Activated naive CD4-positive, alpha-beta T cell treated with anti-CD3 and anti-CD28 coated beads, Interleukin-2, amount 10 ng/mL, durations not matched to agents 7 days and 5 days (primary cell): ENCODE measurements around the gene SYNPR.

ENCODE experiments used
- CTCF ChIA-PET: fragments of 350-600 bp; sonication (Branson Sonifier 250); formaldehyde crosslinking; loops from one replicate; lab custom pipeline; 2021; ENCODE audit warnings: antibody characterized with exemption; lab: Charles Lee
- DNase-seq: peaks from one replicate; pipeline ENCODE4 v3.0.0-alpha.2; 2020
- H3K27ac Mint-ChIP-seq: one replicate; pipeline ENCODE4 v1.8.0; 2021; ENCODE audit warnings: mild to moderate bottlenecking, moderate library complexity, mixed read lengths
- H3K27me3 Mint-ChIP-seq: one replicate; pipeline ENCODE4 v1.8.0; 2021; ENCODE audit warnings: mild to moderate bottlenecking, mixed read lengths
- H3K36me3 Mint-ChIP-seq: one replicate; pipeline ENCODE4 v1.8.0; 2021; ENCODE audit warnings: mixed read lengths
- H3K4me1 Mint-ChIP-seq: one replicate; pipeline ENCODE4 v1.8.0; 2021; ENCODE audit warnings: mixed read lengths
- H3K4me3 Mint-ChIP-seq: one replicate; pipeline ENCODE4 v1.8.0; 2021; ENCODE audit warnings: mild to moderate bottlenecking, moderate library complexity, mixed read lengths
- H3K9me3 Mint-ChIP-seq: one replicate; pipeline ENCODE4 v1.8.0; 2021; ENCODE audit warnings: mixed read lengths

The SYNPR gene

GRCh38 chr3:63528325-63529000 is 250.4 kb downstream of the SYNPR start:
- CTCF ChIA-PET: no interaction called here
- H3K36me3 Mint-ChIP-seq: no peaks in the 10 kb centered on the region
- H3K4me1 Mint-ChIP-seq: no peaks in the 10 kb centered on the region
- peaks cover 2% of the 10 kb centered on the region for H3K9me3 Mint-ChIP-seq
- H3K27ac Mint-ChIP-seq: no peak overlapping the region
- H3K4me3 Mint-ChIP-seq: no peak overlapping the region
- no peaks in the 10 kb centered on the region for H3K27me3 Mint-ChIP-seq
- DNase-seq: no peak

GRCh38 chr3:63532521-63532920 is 254.4 kb downstream of the SYNPR start:
- DNase-seq: no peak
- no peaks in the 10 kb centered on the region for H3K36me3 Mint-ChIP-seq
- H3K27me3 Mint-ChIP-seq: no peaks in the 10 kb centered on the region
- no peak overlapping the region for H3K4me3 Mint-ChIP-seq
- H3K27ac Mint-ChIP-seq: no peak overlapping the region
- no peaks in the 10 kb centered on the region for H3K4me1 Mint-ChIP-seq
- peaks cover 2% of the 10 kb centered on the region for H3K9me3 Mint-ChIP-seq
- CTCF ChIA-PET: no interaction called here

- Mint-ChIP-seq H3K4me3 (no peak overlapping the region), H3K27me3 (no peaks in the 10 kb centered on the region), H3K4me1 (no peaks in the 10 kb centered on the region), H3K9me3 (no peaks in the 10 kb centered on the region), H3K27ac (no peak overlapping the region), H3K36me3 (no peaks in the 10 kb centered on the region)
- CTCF ChIA-PET: no interaction called here
- no peak for DNase-seq
Measured at GRCh38 chr3:63538919-63539318, 260.8 kb downstream of the SYNPR start.

- Mint-ChIP-seq H3K9me3 (no peaks in the 10 kb centered on the region), H3K27ac (no peak overlapping the region), H3K4me3 (no peak overlapping the region), H3K36me3 (no peaks in the 10 kb centered on the region), H3K4me1 (no peaks in the 10 kb centered on the region), H3K27me3 (no peaks in the 10 kb centered on the region)
- DNase-seq: no peak
- CTCF ChIA-PET: no interaction called here
Measured at GRCh38 chr3:63555767-63556166, 277.7 kb downstream of the SYNPR start.

GRCh38 chr3:63556401-63556800 is 278.3 kb downstream of the SYNPR start:
- Mint-ChIP-seq H3K4me1 (no peaks in the 10 kb centered on the region), H3K9me3 (no peaks in the 10 kb centered on the region), H3K27ac (no peak overlapping the region), H3K36me3 (no peaks in the 10 kb centered on the region), H3K27me3 (no peaks in the 10 kb centered on the region), H3K4me3 (no peak overlapping the region)
- CTCF ChIA-PET: no interaction called here
- DNase-seq: no peak

- CTCF ChIA-PET: no interaction called here
- Mint-ChIP-seq H3K4me3 (no peak overlapping the region), H3K27me3 (no peaks in the 10 kb centered on the region), H3K9me3 (no peaks in the 10 kb centered on the region), H3K27ac (no peak overlapping the region), H3K4me1 (no peaks in the 10 kb centered on the region), H3K36me3 (no peaks in the 10 kb centered on the region)
- DNase-seq: no peak
Measured at GRCh38 chr3:63557912-63558311, 279.8 kb downstream of the SYNPR start.

GRCh38 chr3:63559884-63560283 is 281.8 kb downstream of the SYNPR start:
- H3K9me3 Mint-ChIP-seq: no peaks in the 10 kb centered on the region
- no peak for DNase-seq
- CTCF ChIA-PET: no interaction called here

GRCh38 chr3:63561879-63562278 is 283.8 kb downstream of the SYNPR start:
- Mint-ChIP-seq H3K27ac (no peak overlapping the region), H3K36me3 (no peaks in the 10 kb centered on the region), H3K4me1 (no peaks in the 10 kb centered on the region), H3K27me3 (no peaks in the 10 kb centered on the region), H3K9me3 (no peaks in the 10 kb centered on the region), H3K4me3 (no peak overlapping the region)
- DNase-seq: no peak
- CTCF ChIA-PET: no interaction called here

More at GRCh38 chr3:63559884-63560283, 281.8 kb downstream of the SYNPR start:
- H3K27me3 Mint-ChIP-seq: no peaks in the 10 kb centered on the region
- no peak overlapping the region for H3K4me3 Mint-ChIP-seq
- no peaks in the 10 kb centered on the region for H3K4me1 Mint-ChIP-seq
- H3K27ac Mint-ChIP-seq: no peak overlapping the region
- H3K36me3 Mint-ChIP-seq: no peaks in the 10 kb centered on the region

- Mint-ChIP-seq H3K4me1 (no peaks in the 10 kb centered on the region), H3K4me3 (no peak overlapping the region), H3K27ac (no peak overlapping the region), H3K9me3 (no peaks in the 10 kb centered on the region), H3K27me3 (no peaks in the 10 kb centered on the region), H3K36me3 (no peaks in the 10 kb centered on the region)
- CTCF ChIA-PET: no interaction called here
- no peak for DNase-seq
Measured at GRCh38 chr3:63562323-63562722, 284.2 kb downstream of the SYNPR start.

- H3K4me1 Mint-ChIP-seq: no peaks in the 10 kb centered on the region
- no peaks in the 10 kb centered on the region for H3K9me3 Mint-ChIP-seq
- no peak overlapping the region for H3K4me3 Mint-ChIP-seq
- H3K27me3 Mint-ChIP-seq: no peaks in the 10 kb centered on the region
- no peak for DNase-seq
- H3K27ac Mint-ChIP-seq: no peak overlapping the region
- CTCF ChIA-PET: no interaction called here
- no peaks in the 10 kb centered on the region for H3K36me3 Mint-ChIP-seq
Measured at GRCh38 chr3:63563572-63563971, 285.5 kb downstream of the SYNPR start.

- DNase-seq: no peak
- CTCF ChIA-PET: interaction anchor here (0.6 kb wide), 1 partner anchor 41 kb away, joined by 3 read pairs; no protein-coding TSS in a partner anchor
- Mint-ChIP-seq H3K9me3 (no peaks in the 10 kb centered on the region), H3K4me3 (no peak overlapping the region), H3K27ac (no peak overlapping the region), H3K36me3 (no peaks in the 10 kb centered on the region), H3K4me1 (no peaks in the 10 kb centered on the region), H3K27me3 (no peaks in the 10 kb centered on the region)
Measured at GRCh38 chr3:63565220-63565619, 287.1 kb downstream of the SYNPR start.

GRCh38 chr3:63571682-63572081 is 293.6 kb downstream of the SYNPR start:
- CTCF ChIA-PET: no interaction called here
- H3K4me3 Mint-ChIP-seq: no peak overlapping the region
- no peaks in the 10 kb centered on the region for H3K4me1 Mint-ChIP-seq
- no peak overlapping the region for H3K27ac Mint-ChIP-seq
- no peak for DNase-seq
- no peaks in the 10 kb centered on the region for H3K36me3 Mint-ChIP-seq
- no peaks in the 10 kb centered on the region for H3K9me3 Mint-ChIP-seq
- no peaks in the 10 kb centered on the region for H3K27me3 Mint-ChIP-seq

- H3K9me3 Mint-ChIP-seq: no peaks in the 10 kb centered on the region
- no peak for DNase-seq
Measured at GRCh38 chr3:63576846-63577245, 298.7 kb downstream of the SYNPR start.

GRCh38 chr3:63578858-63579257 is 300.8 kb downstream of the SYNPR start:
- CTCF ChIA-PET: no interaction called here
- no peak overlapping the region for H3K4me3 Mint-ChIP-seq
- no peaks in the 10 kb centered on the region for H3K27me3 Mint-ChIP-seq

More at GRCh38 chr3:63576846-63577245, 298.7 kb downstream of the SYNPR start:
- Mint-ChIP-seq H3K27me3 (no peaks in the 10 kb centered on the region), H3K4me3 (no peak overlapping the region), H3K27ac (no peak overlapping the region), H3K36me3 (no peaks in the 10 kb centered on the region), H3K4me1 (no peaks in the 10 kb centered on the region)
- CTCF ChIA-PET: no interaction called here

GRCh38 chr3:63580151-63580550 is 302.0 kb downstream of the SYNPR start:
- no peaks in the 10 kb centered on the region for H3K4me1 Mint-ChIP-seq
- H3K9me3 Mint-ChIP-seq: no peaks in the 10 kb centered on the region
- no peak overlapping the region for H3K4me3 Mint-ChIP-seq
- DNase-seq: no peak
- no peak overlapping the region for H3K27ac Mint-ChIP-seq
- H3K36me3 Mint-ChIP-seq: no peaks in the 10 kb centered on the region
- no peaks in the 10 kb centered on the region for H3K27me3 Mint-ChIP-seq
- CTCF ChIA-PET: no interaction called here

More at GRCh38 chr3:63578858-63579257, 300.8 kb downstream of the SYNPR start:
- no peak for DNase-seq
- Mint-ChIP-seq H3K9me3 (no peaks in the 10 kb centered on the region), H3K36me3 (no peaks in the 10 kb centered on the region), H3K27ac (no peak overlapping the region), H3K4me1 (no peaks in the 10 kb centered on the region)
